Mesodermal cell (in vitro differentiated cells): ENCODE results near the gene NLRP11.
"Not testable (repeated sequence)": the region's sequence is repeated elsewhere in the genome, so short reads cannot be mapped to it uniquely, and the experiment has no call there.

Experiments
- H3K27ac ChIP-seq: 2 replicates; pipeline ENCODE4 v1.7.0; 2013; ENCODE audit warnings: mild to moderate bottlenecking, low read depth, low read length, moderate library complexity; ENCODE audit not compliant: severe bottlenecking
- H3K36me3 ChIP-seq: 2 replicates; pipeline ENCODE4 v1.7.1; 2013; ENCODE audit warnings: mild to moderate bottlenecking, low read length, moderate library complexity; ENCODE audit not compliant: control insufficient read depth, insufficient read depth
- H3K4me1 ChIP-seq: one replicate; pipeline ENCODE4 v1.7.1; 2013; ENCODE audit warnings: mild to moderate bottlenecking, low read length; ENCODE audit not compliant: insufficient read depth, control insufficient read depth, poor library complexity, severe bottlenecking
- H3K4me3 ChIP-seq: 2 replicates; pipeline ENCODE4 v1.7.0; 2013; ENCODE audit warnings: low read length, control low read depth, mild to moderate bottlenecking; ENCODE audit not compliant: insufficient read depth, poor library complexity, severe bottlenecking; ENCODE audit errors: extremely low read depth
- H3K9me3 ChIP-seq: 2 replicates; pipeline ENCODE4 v1.7.1; 2013; ENCODE audit warnings: mild to moderate bottlenecking, low read length, moderate library complexity; ENCODE audit not compliant: control insufficient read depth
- WGBS, 2 experiments: methylation state at CpG; one replicate each; pipeline ENCODE4 v1.1.5; 2013; ENCODE audit warnings: missing lambda C conversion rate in 2 of 2; ENCODE audit not compliant: insufficient coverage in 2 of 2; 5-methylcytosine and 5-hydroxymethylcytosine counted together

NLRP11 gene

DNA sequence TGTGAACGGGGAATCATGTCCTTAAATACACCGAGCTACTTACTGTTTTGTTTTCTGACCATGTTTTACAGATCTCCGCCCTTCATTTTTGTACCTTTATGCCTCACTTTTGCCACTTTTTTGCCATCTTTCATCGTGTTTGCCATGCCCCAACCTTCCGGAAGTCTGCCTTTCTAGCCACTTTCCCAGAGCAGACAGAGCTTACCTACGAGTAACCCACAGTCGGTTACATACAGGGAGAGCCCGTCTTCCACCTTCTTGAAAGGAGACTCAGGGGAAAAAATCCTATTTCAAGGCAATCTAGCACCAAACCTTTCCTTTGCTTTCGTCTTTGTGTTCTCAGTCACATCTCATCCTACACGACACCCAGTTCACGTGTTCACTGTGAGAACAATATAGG is 36.8 kb downstream of the NLRP11 start:
- H3K9me3 ChIP-seq = peaks cover 65% of the 10 kb centered on the region
- H3K4me3 ChIP-seq = no peak overlapping the region
- no peak overlapping the region for H3K27ac ChIP-seq
- H3K4me1 ChIP-seq = no peaks in the 10 kb centered on the region
- no peaks in the 10 kb centered on the region for H3K36me3 ChIP-seq
- WGBS, 2 experiments = 77 to 78% methylated on average over 7 to 9 of the region's 11 CpGs

DNA sequence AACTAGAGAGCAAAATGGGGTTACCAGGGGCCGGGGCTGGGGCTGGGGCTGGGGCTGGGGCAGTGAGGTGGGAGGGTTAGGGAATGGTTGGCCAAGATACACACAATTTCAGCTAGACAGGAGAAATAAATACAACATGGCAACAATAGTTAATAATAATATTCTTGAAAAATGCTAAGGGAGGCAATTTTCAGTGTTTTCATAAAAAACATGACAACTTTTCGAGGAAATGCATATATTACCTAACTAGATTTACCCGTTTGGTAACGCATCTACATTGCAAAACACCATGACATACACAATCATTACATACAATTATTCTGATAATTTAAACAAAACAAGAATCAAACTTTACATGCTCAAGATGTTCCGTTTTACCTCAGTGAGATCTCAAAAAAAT is 50.7 kb downstream of the NLRP11 start:
- no peak overlapping the region for H3K4me3 ChIP-seq
- H3K4me1 ChIP-seq = no peaks in the 10 kb centered on the region
- WGBS, 2 experiments = 73 to 86% methylated on average over 3 of the region's 5 CpGs
- H3K9me3 ChIP-seq = peaks cover 43% of the 10 kb centered on the region
- H3K27ac ChIP-seq = no peak overlapping the region
- no peaks in the 10 kb centered on the region for H3K36me3 ChIP-seq

DNA sequence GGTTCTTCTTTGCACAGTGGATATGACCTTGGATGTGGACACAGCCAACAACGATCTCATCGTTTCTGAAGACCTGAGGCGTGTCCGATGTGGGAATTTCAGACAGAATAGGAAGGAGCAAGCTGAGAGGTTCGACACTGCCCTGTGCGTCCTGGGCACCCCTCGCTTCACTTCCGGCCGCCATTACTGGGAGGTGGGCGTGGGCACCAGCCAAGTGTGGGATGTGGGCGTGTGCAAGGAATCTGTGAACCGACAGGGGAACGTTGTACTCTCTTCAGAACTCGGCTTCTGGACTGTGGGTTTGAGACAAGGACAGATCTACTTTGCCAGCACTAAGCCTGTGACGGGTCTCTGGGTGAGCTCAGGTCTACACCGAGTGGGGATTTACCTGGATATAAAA is 53.5 kb downstream of the NLRP11 start:
- 66 to 79% methylated on average over 11 to 15 of the region's 16 CpGs for WGBS, 2 experiments
- Histone ChIP-seq H3K36me3 (no peaks in the 10 kb centered on the region), H3K9me3 (peaks cover 34% of the 10 kb centered on the region), H3K4me1 (no peaks in the 10 kb centered on the region), H3K27ac (no peak overlapping the region), H3K4me3 (no peak overlapping the region)

GRCh38 chr19:55777528-55777927 is 54.3 kb downstream of the NLRP11 start:
- peaks cover 32% of the 10 kb centered on the region for H3K9me3 ChIP-seq
- no peak overlapping the region for H3K4me3 ChIP-seq
- H3K4me1 ChIP-seq = no peaks in the 10 kb centered on the region
- H3K36me3 ChIP-seq = no peaks in the 10 kb centered on the region
- 67 to 68% methylated on average over 7 of the region's 7 CpGs for WGBS, 2 experiments
- H3K27ac ChIP-seq = no peak overlapping the region

- peaks cover 18% of the 10 kb centered on the region for H3K9me3 ChIP-seq
- H3K27ac ChIP-seq, H3K36me3 ChIP-seq, H3K4me1 ChIP-seq, H3K4me3 ChIP-seq: not testable (repeated sequence)
- WGBS, 2 experiments = 0% methylated on average over 1 of the region's 3 CpGs; no CpG with 5 or more reads in 1 of the 2 experiments
These were observed 62.2 kb downstream of the NLRP11 start for GRCh38 chr19:55769632-55770031.

- not testable (repeated sequence) for H3K4me1 ChIP-seq, H3K36me3 ChIP-seq, H3K27ac ChIP-seq, H3K4me3 ChIP-seq
- 54 to 57% methylated on average over 2 of the region's 6 CpGs for WGBS, 2 experiments
- H3K9me3 ChIP-seq = peaks cover 18% of the 10 kb centered on the region
These were observed 63.0 kb downstream of the NLRP11 start, which contains the start of gene RFPL4AL1 for GRCh38 chr19:55768818-55769217. Gene RFPL4AL1 (plus strand): TSS chr19:55769118. CDS start chr19:55771805, 2,687 bp downstream.

DNA sequence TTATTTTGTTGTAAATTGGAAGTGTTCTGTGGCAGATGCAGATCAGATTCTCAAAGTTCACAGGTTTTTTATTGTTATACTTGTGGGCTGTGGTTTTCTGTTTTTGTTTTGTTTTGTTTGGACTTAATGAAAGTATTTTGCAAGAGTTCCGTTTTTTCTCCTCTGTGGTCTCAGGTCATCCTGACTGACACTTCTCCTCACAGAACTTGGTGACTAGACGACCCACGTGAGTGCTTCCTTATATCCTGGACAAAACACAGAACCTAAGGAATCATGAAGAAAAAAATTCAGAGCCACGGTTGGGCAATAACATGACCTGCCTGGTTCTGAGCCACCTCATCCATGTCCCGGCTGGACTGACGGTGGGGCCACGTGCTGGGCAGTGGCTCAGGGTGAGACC is 65.3 kb downstream of the NLRP11 start:
- 65 to 70% methylated on average over 5 to 7 of the region's 7 CpGs for WGBS, 2 experiments
- Histone ChIP-seq H3K4me3 (no peak overlapping the region), H3K9me3 (peaks cover 17% of the 10 kb centered on the region), H3K27ac (no peak overlapping the region), H3K36me3 (no peaks in the 10 kb centered on the region), H3K4me1 (no peaks in the 10 kb centered on the region)

DNA sequence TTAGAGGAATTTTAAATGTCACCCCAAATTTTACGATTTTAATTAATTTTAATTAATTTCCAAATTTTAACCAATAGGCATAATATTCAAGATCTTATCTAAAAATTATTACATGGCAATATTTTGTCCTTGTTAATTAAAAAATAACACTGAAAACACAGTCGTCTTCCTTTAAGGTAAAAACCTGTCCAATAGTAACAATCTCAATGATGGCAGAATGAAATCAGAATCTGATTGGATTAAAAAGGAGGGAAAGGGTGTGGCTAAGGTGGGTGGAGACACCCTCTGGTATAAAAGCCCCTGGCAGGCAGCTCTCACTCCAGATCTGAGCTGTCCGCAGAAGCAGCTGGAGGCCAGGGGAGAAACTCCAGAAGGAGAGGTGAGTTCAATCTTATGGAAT is 73.0 kb downstream of the NLRP11 start, which contains the start of gene RFPL4A:
Gene RFPL4A, plus strand, starts transcription at position 301 of the 400 bp plus-strand sequence. CDS start 2,704 bp downstream, outside the sequence.
- WGBS, 2 experiments = 60 to 71% methylated on average over 1 of the region's 3 CpGs
- not testable (repeated sequence) for H3K36me3 ChIP-seq, H3K4me1 ChIP-seq, H3K4me3 ChIP-seq, H3K27ac ChIP-seq
- peaks cover 29% of the 10 kb centered on the region for H3K9me3 ChIP-seq

DNA sequence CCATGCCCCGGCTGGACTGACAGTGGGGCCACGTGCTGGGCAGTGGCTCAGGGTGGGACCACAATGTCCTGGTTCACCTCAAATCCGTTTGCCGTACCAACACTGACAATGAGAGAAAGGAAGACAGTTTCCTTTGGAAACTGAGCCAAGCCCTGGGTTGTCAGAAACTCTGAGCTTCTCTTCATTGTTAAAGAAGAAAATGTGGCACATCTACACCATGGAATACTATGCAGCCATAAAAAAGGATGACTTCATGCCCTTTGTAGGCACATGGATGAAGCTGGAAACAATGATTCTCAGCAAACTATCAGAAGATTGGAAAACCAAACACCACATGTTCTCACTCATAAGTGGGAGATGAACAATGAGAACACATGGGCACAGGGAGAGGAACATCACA is 75.0 kb downstream of the NLRP11 start:
- H3K4me3 ChIP-seq, H3K4me1 ChIP-seq, H3K36me3 ChIP-seq, H3K27ac ChIP-seq: not testable (repeated sequence)
- H3K9me3 ChIP-seq = peaks cover 36% of the 10 kb centered on the region
- 50 to 60% methylated on average over 3 to 4 of the region's 4 CpGs for WGBS, 2 experiments

DNA sequence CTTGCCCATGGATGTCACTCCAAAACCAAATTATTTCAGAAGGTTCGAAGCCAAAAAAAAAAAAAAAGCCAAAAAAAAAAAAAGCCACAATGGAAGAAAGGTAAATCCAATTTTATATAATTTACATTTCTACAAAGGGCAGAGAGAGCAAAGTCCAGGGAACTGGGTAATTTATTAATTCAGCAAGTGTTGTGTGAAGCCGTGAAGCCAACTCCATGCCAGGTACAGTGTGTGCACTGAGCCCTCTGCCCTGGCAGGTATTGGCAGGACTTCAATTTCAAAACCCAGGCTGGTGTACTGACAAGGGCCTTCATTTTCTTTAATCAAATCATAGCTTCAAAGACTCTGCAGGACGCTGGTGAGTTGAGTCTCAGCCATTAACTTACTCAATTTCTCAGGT is 78.4 kb downstream of the NLRP11 start:
- H3K27ac ChIP-seq = no peak overlapping the region
- 30 to 100% methylated on average over 1 to 2 of the region's 3 CpGs for WGBS, 2 experiments
- no peaks in the 10 kb centered on the region for H3K4me1 ChIP-seq
- H3K4me3 ChIP-seq = no peak overlapping the region
- no peaks in the 10 kb centered on the region for H3K36me3 ChIP-seq
- peaks cover 28% of the 10 kb centered on the region for H3K9me3 ChIP-seq

- no peaks in the 10 kb centered on the region for H3K36me3 ChIP-seq
- WGBS, 2 experiments = 70 to 80% methylated on average over 1 to 2 of the region's 6 CpGs
These were observed 81.1 kb downstream of the NLRP11 start for GRCh38 chr19:55750715-55751114.

More at GRCh38 chr19:55750715-55751114, 81.1 kb downstream of the NLRP11 start:
- Histone ChIP-seq H3K9me3 (peaks cover 24% of the 10 kb centered on the region), H3K4me1 (no peaks in the 10 kb centered on the region), H3K4me3 (no peak overlapping the region), H3K27ac (no peak overlapping the region)
